Astrocyte of the cerebellum (primary cell): ENCODE measurements around the gene ZNF738.
"Not testable (repeated sequence)": the region's sequence is repeated elsewhere in the genome, so short reads cannot be mapped to it uniquely, and the experiment has no call there.

Experiments used
- DNase-seq: peaks from one replicate; pipeline ENCODE4 v3.0.0-alpha.2; 2011; ENCODE audit warnings: low read depth
- H3K4me3 ChIP-seq: 2 replicates; pipeline ENCODE4 v1.5.1; 2011; ENCODE audit warnings: mild to moderate bottlenecking, low read depth, low read length, moderate library complexity
- in situ Hi-C: cut with HindIII; loops from 2 replicates; pipeline ENCODE4 v1.10.0; 2017; ENCODE audit warnings: low sequenced_read_pairs
- TF ChIP-seq, protein P1 (sequence below): IDR thresholded peaks from 2 replicates; pipeline ENCODE4 v1.5.1; 2012; ENCODE audit warnings: low read length, low read depth, moderate library complexity, mild to moderate bottlenecking; ENCODE audit errors: missing control alignments

Gene ZNF738

DNA sequence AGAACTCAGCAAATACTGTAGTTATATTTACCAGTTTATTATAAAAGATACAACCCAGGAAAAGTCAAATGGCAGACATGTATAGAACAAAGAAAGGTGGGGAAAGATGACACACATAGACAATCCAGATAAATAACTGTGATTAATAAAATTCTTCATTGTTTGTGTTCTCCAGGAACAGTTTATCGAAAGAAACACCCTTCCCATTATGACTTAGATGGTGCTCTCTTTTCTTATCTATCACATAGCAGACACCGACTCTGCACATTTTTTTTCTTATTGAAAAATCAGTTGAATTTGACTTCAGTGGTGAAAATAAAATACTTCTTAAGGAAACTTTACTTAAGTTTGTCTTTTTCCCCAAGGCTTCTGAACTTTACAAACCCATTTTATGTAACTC, 35.8 kb upstream of the ZNF738 start:
- no peak for DNase-seq
- TF ChIP-seq, protein P1, sequence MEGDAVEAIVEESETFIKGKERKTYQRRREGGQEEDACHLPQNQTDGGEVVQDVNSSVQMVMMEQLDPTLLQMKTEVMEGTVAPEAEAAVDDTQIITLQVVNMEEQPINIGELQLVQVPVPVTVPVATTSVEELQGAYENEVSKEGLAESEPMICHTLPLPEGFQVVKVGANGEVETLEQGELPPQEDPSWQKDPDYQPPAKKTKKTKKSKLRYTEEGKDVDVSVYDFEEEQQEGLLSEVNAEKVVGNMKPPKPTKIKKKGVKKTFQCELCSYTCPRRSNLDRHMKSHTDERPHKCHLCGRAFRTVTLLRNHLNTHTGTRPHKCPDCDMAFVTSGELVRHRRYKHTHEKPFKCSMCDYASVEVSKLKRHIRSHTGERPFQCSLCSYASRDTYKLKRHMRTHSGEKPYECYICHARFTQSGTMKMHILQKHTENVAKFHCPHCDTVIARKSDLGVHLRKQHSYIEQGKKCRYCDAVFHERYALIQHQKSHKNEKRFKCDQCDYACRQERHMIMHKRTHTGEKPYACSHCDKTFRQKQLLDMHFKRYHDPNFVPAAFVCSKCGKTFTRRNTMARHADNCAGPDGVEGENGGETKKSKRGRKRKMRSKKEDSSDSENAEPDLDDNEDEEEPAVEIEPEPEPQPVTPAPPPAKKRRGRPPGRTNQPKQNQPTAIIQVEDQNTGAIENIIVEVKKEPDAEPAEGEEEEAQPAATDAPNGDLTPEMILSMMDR: no peak
- in situ Hi-C loops: no loop called here
- no peak overlapping the region for H3K4me3 ChIP-seq

DNA sequence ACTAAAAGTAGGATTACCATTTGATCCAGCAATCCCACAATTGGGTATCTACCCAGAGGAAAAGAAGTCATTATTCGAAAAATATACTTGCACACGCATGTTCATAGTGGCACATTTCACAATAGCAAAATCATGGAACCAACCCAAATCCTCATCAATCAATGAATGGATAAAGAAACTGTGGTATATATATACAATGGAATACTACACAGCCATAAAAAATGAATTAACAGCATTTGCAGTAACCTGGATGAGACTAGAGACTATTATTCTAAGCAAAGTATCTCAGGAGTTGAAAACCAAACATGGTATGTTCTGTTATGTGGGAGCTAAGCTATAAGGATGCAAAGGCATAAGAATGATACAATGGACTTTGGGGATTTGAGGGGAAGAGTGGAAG, 32.6 kb upstream of the ZNF738 start:
- in situ Hi-C loops: no loop called here
- no peak for DNase-seq
- H3K4me3 ChIP-seq: no peak overlapping the region
- TF ChIP-seq, protein P1: no peak

DNA sequence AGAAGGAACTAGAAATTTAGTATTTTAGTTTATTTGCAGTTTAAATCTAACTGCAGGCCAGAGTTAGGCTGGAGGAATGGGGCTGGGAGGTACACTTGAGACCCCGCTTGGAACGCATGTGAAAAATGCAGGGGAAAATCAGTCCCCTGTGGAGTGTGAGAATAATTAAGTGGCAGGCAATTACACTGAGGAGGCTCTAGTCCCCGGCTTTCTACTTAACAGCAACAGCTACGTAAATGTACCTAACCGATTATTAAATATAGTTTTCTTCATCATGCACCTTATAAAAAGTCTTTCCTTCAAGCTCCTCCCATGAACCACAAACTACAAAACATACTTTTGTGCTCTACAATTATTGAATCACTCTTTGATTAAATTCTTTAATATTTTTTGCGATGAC, 30.4 kb upstream of the ZNF738 start:
- in situ Hi-C loops: no loop called here
- peak overlapping the region; percentile 64 for H3K4me3 ChIP-seq
- no peak for DNase-seq
- TF ChIP-seq, protein P1: no peak

DNA sequence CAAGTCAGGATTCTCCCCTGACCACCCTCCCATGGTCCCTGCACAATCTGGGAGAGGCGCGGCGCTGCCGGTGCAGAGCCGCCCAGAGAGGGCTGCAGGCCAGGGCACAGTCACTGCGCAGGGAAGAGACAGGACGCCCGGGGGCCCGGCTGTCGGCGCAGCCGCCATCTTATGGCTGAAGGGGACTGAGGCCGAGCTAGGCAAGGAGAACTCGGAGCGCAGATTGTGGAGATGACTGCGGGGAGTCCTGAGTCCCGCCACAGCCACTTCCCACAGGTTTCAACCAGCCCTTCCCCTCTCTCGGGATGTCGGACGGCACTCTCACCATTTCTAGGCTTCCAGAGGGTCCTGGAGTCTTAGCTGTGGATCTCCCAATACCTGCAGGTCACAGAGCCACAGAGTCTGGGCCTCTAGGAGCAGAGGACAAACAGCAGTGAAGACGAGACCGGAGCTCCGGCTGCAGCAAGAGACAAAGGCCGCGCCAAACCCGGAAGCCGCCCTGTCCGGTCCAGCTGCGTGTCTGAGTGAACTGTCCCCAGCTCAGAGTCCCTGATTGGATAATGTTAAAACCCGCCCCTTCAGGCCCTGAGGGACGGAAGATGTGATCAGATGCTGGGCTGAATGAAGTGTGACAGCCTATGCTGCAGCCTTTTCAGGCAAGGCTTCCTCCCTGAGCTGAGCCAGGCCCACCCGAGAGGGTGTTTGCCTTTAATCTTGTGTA, 29.8 kb upstream of the ZNF738 start, which contains the start of gene ZNF708:
Gene ZNF708, minus strand, starts transcription at position 526 of the 721 bp plus-strand sequence. Its CDS starts 198 bp downstream, at position 328.
- in situ Hi-C loops: no loop called here
- TF ChIP-seq, protein P1: no peak
- peak; percentile 62 for DNase-seq
- H3K4me3 ChIP-seq: peak within 1 kb of the TSS; percentile 64

DNA sequence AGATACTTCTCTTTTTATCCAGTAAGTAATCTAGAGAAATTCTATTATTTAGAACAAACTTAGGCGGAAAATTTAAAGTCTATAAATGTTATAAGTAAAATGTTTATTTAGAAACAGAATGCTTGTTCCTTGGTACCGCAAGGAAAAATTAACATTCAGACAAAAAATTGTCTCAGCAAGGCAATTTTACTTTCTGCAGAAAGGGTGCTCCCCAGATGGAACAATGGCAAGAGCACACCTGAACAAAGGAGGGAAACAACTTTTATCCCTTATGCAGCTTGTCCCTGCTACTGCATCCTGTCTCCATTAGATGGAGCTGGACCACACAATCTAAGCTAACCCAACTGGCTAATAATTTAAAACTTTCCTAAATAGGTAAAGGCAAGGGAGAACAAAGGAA, 23.1 kb upstream of the ZNF738 start:
- H3K4me3 ChIP-seq: no peak overlapping the region
- in situ Hi-C loops: no loop called here
- DNase-seq: no peak
- TF ChIP-seq, protein P1: no peak

DNA sequence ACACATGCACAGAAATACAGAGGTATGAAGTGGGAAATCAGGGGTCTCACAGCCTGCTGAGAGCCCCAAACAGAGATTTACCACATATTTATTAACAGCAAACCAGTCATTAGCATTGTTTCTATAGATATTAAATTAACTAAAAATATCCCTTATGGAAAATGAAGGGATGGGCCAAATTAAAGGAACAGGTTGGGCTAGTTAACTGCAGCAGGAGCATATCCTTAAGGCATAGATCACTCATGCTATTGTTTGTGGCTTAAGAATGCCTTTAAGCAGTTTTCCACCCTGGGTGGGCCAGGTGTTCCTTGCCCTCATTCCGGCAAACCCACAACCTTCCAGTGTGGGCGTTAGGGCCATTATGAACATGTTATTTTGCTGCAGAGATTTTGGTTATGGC, 14.0 kb upstream of the ZNF738 start:
- DNase-seq, in situ Hi-C loops, H3K4me3 ChIP-seq: not testable (repeated sequence)

DNA sequence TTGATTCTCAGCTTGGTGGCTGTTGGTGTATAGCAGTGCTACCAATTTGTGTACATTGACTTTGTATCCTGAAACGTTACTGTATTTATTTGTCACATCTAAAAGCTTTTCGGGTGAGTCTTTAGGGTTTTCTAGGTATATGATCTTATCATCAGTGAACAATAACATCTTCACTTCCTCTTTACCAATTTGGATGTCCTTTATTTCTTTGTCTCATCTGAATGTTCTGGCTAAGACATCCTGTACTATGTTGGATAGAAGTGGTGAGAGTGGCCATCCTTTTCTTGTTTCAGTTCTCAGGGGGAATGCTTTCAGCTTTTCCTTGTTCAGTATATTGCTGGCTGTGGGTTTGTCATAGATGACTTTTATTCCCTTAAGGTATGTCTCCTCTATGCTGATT, 6.0 kb upstream of the ZNF738 start:
- TF ChIP-seq, protein P1: no peak
- no peak overlapping the region for H3K4me3 ChIP-seq
- DNase-seq: no peak
- in situ Hi-C loops: no loop called here
